Stimulated activated naive B cell treated with anti-CD40 and anti-IgM and Interleukin-4, amounts not matched to agents 10 μg/mL and 1 μg/mL and 100 μg/mL, for 72 hours (primary cell): ENCODE results near the gene GAPT.

Experiments used
- ATAC-seq, 2 donors: fragments of 150-1000 bp; cut with Tn5 transposase; replicated peaks; 2 replicates each; pipeline ENCODE4 v1.10.0; 2021; ENCODE audit warnings: moderate library complexity in 1 of 2
- DNase-seq: peaks from one replicate; pipeline ENCODE4 v3.0.0; 2021
- H3K27ac Mint-ChIP-seq: one replicate; pipeline ENCODE4 v1.8.0; 2022; ENCODE audit warnings: mild to moderate bottlenecking, mixed read lengths
- H3K27me3 Mint-ChIP-seq, 2 donors: one replicate each; pipeline ENCODE4 v1.8.0; 2022; ENCODE audit warnings: mixed read lengths in 2 of 2
- H3K36me3 Mint-ChIP-seq, 2 donors: one replicate each; pipeline ENCODE4 v1.8.0; 2022; ENCODE audit warnings: mixed read lengths in 2 of 2, mild to moderate bottlenecking in 1 of 2
- H3K4me1 Mint-ChIP-seq, 2 donors: one replicate each; pipeline ENCODE4 v1.8.0; 2022; ENCODE audit warnings: mixed read lengths in 2 of 2, mild to moderate bottlenecking in 1 of 2
- H3K4me3 Mint-ChIP-seq, 2 donors: one replicate each; pipeline ENCODE4 v1.8.0; 2022; ENCODE audit warnings: mild to moderate bottlenecking in 2 of 2, mixed read lengths in 2 of 2, moderate library complexity in 1 of 2
- H3K9me3 Mint-ChIP-seq, 2 donors: one replicate each; pipeline ENCODE4 v1.8.0; 2022; ENCODE audit warnings: mixed read lengths in 2 of 2, mild to moderate bottlenecking in 1 of 2

Gene GAPT

DNA sequence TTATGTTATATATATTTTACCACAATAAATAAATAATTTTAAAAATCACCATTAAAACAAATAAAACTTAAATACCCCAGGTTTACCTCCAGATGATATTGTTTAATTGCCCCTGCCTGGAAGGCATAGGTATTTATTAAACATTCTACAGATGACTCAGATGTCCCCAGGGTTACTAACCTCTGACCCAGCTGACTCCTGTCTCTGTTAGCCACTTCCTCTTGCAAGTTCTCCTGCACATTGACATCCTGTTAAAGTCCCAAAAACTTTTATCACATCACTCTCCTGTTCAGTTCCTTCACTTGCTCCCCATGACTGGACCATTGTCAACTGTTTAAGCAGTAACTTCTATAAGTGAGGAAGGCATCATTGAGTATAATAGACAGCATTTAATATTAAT, 54.7 kb downstream of the GAPT start:
- H3K27me3 Mint-ChIP-seq: no peaks in the 10 kb centered on the region
- H3K4me3 Mint-ChIP-seq: no peak overlapping the region
- H3K27ac Mint-ChIP-seq: no peak overlapping the region
- H3K9me3 Mint-ChIP-seq: no peaks in the 10 kb centered on the region
- DNase-seq (peak; percentile 21), ATAC-seq (peak; percentile 96 to 100)
- peaks cover 19 to 41% of the 10 kb centered on the region in 2 donors for H3K4me1 Mint-ChIP-seq
- H3K36me3 Mint-ChIP-seq: peaks cover 4 to 5% of the 10 kb centered on the region in 2 donors
